Stimulated activated CD4-positive, alpha-beta T cell treated with anti-CD3 and anti-CD28 coated beads, Interleukin-12 subunit alpha, Interleukin-12 subunit beta, amount 100 ng/mL, for 24 hours (primary cell): ENCODE results near the gene F11.
"Not testable (repeated sequence)": the region's sequence is repeated elsewhere in the genome, so short reads cannot be mapped to it uniquely, and the experiment has no call there.

Source experiments
- DNase-seq, 2 experiments: peaks; one replicate each; pipeline ENCODE4 v3.0.0-alpha.2; 2020; ENCODE audit warnings: low read depth in 2 of 2

The F11 gene

DNA sequence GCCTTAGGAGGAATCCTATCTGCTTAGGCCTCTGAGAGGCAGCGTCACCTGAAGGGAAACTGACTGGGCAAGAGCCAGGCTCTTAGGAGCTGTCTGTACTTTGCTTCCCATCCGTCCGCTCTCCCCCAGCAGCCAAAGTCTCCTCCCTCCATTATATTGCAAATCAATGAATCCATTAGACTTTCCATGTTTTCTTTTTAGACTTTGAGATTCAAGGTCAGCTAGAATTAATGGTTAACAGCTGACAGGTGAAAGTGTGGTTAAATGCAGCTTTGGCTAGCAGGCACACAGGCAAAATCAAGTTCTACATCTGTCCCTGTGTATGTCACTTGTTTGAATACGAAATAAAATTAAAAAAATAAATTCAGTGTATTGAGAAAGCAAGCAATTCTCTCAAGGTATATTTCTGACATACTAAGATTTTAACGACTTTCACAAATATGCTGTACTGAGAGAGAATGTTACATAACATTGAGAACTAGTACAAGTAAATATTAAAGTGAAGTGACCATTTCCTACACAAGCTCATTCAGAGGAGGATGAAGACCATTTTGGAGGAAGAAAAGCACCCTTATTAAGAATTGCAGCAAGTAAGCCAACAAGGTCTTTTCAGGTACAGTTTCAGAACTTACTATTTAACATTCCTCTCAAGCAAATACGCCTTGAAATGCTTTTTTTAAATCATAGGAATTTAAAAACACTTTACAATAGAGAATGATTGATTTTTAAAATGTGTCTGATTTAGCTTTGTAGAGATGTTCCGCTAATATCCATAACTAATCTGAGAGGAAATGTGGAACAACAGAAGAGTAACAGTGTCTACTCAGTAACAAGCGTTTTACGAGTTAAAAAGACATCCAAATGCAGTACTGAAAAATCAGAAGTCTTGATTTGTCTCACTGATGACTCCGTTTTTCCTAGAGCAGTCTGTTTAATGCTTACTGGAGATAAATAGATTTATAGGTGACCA lies at the start of gene F11:
Gene F11 (plus strand): TSS at position 507 of the 970 bp plus-strand sequence. CDS start 948 bp downstream, outside the sequence.
- DNase-seq: no peak

DNA sequence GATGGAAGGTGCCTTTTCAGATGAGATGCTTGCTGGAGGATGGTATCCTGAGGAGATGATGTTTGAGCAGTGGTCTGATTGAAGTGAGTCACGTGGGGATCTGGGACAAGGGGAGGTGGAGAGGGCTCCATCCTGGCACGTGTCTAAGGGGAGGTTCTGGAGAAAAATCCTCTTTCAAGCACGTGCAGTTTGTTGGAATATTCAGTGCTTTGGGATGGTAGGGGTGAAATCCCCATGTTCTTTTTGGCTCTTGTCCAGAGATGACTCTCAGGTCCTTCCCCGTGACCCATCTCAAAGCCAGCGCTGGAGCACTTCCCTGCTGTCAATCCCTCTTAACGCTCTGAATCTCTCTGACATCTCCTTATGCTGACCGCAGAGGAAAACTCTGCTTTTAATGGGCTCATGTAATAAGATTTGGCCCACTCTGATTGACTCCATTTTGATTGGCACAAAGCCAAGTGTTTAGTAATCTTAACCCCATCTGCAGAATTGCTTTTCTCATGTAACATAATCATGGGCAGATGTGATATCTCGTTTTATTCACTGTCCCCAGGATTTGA lies 49.4 kb upstream of the F11 start:
- DNase-seq: no peak

- DNase-seq: no peak
These were observed 48.2 kb upstream of the F11 start for GRCh38 chr4:186217733-186218293.

DNA sequence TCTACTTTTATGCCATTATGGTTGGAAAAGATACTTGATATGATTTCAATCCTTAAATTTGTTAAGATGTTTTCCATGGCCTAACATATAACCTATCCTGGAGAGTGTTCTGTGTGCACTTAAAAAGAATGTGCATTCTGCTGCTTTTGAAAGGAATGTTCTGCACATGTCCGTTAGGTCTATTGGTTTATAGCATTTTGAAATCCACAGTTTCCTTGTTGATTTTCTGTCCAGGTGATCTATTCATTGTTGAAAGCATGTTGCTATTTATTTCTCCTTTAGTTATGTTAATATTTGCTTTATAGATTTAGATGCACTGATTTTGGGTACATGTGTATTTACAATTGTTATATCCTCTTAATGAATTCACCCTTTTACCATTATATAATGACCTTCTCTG lies 44.4 kb upstream of the F11 start:
- DNase-seq: no peak

DNA sequence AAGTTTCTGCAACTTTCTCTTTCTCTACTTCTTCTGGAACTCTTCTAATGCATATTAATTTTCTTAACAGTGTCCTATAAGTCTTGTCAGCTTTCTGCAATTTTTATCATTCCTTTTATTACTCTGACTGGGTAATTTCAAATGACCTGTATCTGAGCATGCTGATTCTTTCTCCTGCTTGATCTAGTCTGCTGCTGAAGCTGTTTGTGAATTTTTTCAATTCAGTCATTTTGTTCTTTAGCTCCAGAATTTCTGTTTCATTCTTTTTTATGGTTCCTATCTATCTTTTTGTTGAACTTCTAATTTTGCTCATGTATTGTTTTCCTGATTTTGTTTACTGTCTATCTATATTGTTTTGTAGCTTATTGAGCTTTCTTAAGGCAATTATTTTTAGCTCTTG lies 40.1 kb upstream of the F11 start:
- DNase-seq: no peak

DNA sequence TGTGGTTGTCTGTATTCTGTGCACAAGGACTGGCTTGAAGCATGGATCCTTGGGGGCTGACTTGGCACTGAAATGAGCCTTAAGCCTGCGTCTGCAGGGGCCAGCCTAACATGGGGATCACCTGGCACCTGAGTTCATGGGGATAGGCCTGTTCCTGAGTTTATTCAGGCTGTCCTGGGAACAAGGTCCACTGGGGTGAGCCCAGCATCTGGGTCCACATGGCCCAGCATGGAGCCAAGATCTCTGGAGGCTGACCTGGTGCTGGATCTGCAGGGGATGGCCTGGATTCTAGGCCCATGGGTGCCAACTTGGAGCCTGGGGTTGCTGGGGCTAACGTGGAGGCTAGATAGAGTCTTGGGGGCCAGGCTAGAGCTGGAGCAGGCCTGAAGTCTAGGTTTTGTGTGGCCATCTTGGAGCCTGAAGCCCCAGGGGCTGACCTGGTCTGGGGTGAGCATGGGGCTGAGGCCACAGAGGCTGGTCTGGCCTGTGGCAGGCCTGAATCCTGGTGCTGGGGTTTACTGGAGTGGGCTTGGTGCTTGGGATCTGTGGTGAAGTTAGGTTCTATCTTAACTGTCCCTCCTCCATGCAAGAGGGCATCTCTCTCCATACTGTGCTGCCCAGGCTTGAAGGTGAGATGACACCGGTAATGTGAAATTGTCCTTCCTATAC lies 39.3 kb upstream of the F11 start:
- DNase-seq: no peak

GRCh38 chr4:186227221-186227620 lies 38.8 kb upstream of the F11 start, which contains the start of gene KLKB1:
TSS of gene KLKB1 (plus strand) at chr4:186227507. CDS start at chr4:186228196, 689 bp downstream.
- DNase-seq: no peak

DNA sequence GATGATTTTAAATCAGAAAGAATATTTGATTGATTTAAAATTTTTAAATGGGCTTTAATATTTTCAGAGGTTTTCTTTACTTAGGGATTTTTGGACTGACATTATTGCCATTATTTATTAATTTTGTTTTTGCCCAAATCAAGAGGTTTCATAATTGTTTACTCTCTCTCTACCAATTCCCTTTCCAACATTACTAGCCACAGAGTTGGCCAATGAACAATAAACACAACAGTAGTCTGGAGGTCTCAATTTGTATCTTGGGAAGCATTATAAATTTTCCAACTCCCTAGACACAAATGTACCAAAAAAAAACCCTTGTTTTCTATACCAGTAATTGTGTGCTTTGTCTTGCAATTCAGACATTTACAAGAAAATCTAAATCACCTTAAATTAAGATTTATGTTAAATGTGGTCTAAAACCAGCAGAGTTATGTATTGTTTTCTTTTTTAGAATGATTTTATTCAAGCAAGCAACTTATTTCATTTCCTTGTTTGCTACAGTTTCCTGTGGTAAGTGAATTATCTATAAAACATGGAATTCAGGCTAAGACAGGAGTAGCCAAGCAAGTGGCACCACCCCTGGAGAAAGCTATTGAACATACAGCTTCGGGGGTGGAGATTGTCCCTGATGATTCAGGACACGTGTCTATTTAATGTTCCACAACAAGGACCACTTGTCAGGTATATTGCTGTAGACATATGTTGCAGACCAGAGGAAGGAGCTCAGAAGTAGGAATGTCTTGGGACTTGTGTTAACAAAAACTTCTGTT lies 38.1 kb upstream of the F11 start:
- no peak for DNase-seq

- DNase-seq: no peak
These were observed 37.5 kb upstream of the F11 start for GRCh38 chr4:186228514-186228894.

- DNase-seq: no peak
These were observed 31.6 kb upstream of the F11 start for GRCh38 chr4:186234367-186234766.

GRCh38 chr4:186236126-186236525 lies 29.9 kb upstream of the F11 start:
- DNase-seq: no peak

DNA sequence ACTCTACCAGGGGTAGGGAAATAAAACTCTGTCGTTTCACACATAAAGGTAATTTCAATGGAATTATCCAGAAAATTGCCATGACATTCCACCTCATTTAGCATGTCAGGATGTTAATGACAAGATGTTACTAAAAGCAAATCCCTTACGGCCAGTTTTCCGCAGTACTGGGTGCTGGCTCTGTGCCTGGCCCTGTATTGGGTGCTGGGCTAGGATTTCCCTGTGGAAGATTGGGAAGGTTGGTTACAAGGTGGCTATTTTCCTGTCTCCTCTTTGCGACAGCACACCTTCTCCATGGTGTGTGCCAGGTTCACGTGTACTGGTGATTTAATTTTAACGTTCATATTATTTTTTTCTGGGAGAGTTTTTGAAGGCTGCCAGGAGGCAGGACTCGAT lies 25.5 kb upstream of the F11 start:
- DNase-seq: no peak

DNA sequence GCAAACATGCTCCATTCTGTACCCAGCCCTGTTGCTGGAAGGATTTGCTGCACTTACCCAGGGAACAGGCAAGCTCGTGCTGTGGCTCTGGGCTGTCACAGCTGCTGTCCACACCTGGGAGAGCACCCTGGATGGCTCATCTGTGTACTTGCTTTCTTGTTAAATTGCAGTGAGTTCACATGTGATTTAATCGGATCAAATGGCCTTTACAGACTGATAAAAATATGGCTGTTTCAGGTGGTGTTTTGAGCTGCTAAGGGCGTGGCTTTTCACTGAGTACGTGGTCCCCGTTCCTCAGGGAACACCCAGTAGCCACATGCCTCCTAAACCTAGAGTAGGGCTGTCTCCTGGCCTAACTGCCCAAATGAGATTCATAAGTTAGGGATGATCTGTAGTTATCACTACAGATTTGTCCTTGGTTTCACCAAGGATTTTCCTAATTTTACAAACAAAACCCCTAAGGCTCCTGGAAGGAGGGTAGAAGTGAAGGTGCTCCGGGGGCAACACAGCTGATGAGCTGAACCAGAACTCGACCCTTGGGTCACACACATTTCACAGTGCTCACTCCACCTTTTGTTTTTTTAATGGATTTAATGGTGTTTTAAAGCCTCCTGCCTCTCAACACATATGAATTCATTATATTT lies 25.0 kb upstream of the F11 start:
- no peak for DNase-seq

GRCh38 chr4:186241616-186242015 lies 24.4 kb upstream of the F11 start:
- DNase-seq: no peak

- DNase-seq: not testable (repeated sequence)
These were observed 24.0 kb upstream of the F11 start for GRCh38 chr4:186242031-186242430.

- no peak for DNase-seq
These were observed 22.7 kb upstream of the F11 start for GRCh38 chr4:186243331-186243730.

DNA sequence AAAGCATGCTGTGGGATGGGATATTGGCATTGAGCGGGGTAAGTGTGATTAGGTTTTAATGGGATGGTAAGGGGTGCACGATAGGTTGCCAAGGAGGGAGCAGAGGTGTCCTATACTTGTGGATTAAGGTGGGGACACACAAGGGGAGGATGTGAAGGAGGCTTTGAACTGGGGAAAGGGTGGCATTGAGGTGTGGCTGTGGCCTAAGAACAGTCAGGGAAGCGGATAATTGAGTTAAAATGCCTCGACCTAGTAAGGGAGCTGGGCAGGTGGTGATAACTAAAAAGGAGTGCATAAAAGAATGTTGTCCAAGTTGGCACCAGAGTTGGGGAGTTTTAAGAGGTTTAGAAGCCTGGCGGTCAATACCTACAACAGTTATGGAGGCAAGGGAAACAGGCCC lies 21.2 kb upstream of the F11 start:
- no peak for DNase-seq

DNA sequence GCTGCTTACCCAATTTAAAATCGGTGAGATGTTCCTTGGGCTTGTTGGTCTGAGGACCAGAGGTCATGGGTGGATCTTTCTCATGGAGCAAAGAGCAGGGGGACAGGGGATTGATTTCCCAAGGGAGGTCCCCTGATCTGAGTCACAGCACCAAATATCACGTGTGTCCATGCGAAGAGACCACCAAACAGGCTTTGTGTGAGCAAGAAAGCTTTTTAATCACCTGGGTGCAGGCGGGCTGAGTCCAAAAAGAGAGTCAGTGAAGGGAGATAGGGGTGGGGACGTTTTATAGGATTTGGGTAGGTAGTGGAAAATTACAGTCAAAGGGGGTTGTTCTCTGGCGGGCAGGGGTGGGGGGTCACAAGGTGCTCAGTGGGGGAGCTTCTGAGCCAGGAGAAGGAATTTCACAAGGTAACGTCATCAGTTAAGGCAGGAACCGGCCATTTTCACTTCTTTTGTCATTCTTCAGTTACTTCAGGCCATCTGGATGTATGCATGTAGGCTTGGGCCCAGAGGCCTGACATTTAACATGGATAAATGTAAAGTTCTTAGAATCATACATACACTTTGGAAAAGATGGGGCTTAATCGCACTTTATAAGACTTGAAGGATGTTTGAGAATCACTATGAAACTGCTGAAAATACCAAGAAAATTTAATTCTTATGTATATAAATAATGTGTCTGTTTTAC lies 18.8 kb upstream of the F11 start:
- DNase-seq: not testable (repeated sequence)

DNA sequence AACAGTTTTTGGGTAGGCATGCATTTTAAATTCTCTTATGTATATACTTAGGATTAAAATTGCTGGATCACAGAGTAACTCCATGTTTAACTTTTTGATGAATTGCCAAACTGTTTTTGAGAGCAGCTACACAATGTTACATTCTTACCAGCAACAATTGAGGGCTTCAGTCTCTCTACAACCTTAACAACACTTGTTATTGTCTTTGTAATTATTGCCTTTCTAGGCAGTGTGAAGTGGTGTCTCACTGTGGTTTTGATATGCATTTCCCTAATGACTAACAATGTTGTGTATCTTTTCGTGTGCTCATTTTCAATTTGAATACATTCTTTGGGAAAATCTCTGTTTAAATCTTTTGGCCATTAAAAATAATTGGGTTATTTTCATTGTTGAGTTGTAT lies 17.3 kb upstream of the F11 start:
- no peak for DNase-seq
